ENCODE results near the gene TFB1M.

DNA sequence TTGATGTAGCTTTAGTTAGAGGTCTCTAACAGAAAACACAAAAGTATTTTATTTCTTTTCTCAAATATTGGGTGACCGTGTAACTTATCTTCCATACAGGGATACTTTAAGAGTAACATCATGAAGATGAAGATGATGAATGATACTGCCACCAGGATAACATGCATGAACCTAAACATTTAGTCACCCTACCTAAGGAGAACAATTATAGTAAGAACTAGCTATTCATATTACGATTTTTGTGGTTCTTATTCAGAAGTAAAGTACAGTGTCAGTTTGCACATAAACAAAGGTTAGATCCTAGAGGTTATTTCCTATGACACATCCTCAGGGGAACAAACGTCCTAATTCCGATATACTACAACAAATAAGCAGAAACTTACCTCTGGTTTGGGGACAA lies 29.5 kb downstream of the TFB1M start:
- TF ChIP-seq, protein P1, sequence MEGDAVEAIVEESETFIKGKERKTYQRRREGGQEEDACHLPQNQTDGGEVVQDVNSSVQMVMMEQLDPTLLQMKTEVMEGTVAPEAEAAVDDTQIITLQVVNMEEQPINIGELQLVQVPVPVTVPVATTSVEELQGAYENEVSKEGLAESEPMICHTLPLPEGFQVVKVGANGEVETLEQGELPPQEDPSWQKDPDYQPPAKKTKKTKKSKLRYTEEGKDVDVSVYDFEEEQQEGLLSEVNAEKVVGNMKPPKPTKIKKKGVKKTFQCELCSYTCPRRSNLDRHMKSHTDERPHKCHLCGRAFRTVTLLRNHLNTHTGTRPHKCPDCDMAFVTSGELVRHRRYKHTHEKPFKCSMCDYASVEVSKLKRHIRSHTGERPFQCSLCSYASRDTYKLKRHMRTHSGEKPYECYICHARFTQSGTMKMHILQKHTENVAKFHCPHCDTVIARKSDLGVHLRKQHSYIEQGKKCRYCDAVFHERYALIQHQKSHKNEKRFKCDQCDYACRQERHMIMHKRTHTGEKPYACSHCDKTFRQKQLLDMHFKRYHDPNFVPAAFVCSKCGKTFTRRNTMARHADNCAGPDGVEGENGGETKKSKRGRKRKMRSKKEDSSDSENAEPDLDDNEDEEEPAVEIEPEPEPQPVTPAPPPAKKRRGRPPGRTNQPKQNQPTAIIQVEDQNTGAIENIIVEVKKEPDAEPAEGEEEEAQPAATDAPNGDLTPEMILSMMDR (IDR thresholded peaks at IDR 0.05; ENCODE audit: low read length): no peak
- TF ChIP-seq EZH2 (IDR thresholded peaks at IDR 0.05; ENCODE audit: borderline replicate concordance, low read length): no peak

Measured in OCI-LY1 (cell line).